Measurements from ENCODE around the gene TKT.

- TF ChIP-seq RAD21 (CRISPR knock-in tag; IDR thresholded peaks at IDR 0.05) (no peak), ZNF274 (CRISPR knock-in tag; IDR thresholded peaks at IDR 0.05) (no peak), ZNF33B (CRISPR knock-in tag; IDR thresholded peaks at IDR 0.05) (no peak), ZNF207 (IDR thresholded peaks at IDR 0.05; ENCODE audit: borderline replicate concordance) (no peak), TOE1 (CRISPR knock-in tag; IDR thresholded peaks at IDR 0.05) (no peak), AHDC1 (CRISPR knock-in tag; IDR thresholded peaks at IDR 0.05; ENCODE audit: borderline replicate concordance) (no peak)
Measured at GRCh38 chr3:53238051-53238850, 17.6 kb downstream of the TKT start.
